Heart left ventricle (tissue), 16 donors: ENCODE results near the gene GM2A. TPM values are rescaled to one million over a fixed set of nuclear protein-coding genes. Genes with fewer than 3 reads are reported as not detected.

Experiments
- ATAC-seq, 4 donors: fragments of 200-7000 bp; cut with Tn5 transposase; one replicate each; pipeline ENCODE4 v1.9.1; 2020 to 2022; ENCODE audit warnings: moderate library complexity in 4 of 4, mild to moderate bottlenecking in 3 of 4, moderate number of reproducible peaks in 1 of 4
- DNase-seq, 5 donors: peaks; one replicate each; pipeline ENCODE4 v3.0.0-alpha.2; 2020
- H3K27ac ChIP-seq, 12 donors: fragments of 200-600 bp; sonication (generic) in 4 of 12; one replicate each; pipeline versions ENCODE4 v1.5.0 to v1.8.0; 2016 to 2022; ENCODE audit warnings: mild to moderate bottlenecking in 2 of 12
- H3K27me3 ChIP-seq, 9 donors: fragments of 200-600 bp; sonication (generic) in 2 of 9; one replicate each; pipeline versions ENCODE4 v1.5.1 to v1.8.0; 2016 to 2022; ENCODE audit warnings: mild to moderate bottlenecking in 3 of 9
- H3K36me3 ChIP-seq, 9 donors: fragments of 200-600 bp; sonication (generic) in 2 of 9; one replicate each; pipeline versions ENCODE4 v1.5.0 to v1.8.0; 2018 to 2022; ENCODE audit warnings: mild to moderate bottlenecking in 2 of 9
- H3K4me1 ChIP-seq, 12 donors: fragments of 200-600 bp; sonication (generic) in 4 of 12; one replicate each; pipeline versions ENCODE4 v1.5.0 to v1.8.0; 2016 to 2022; ENCODE audit warnings: mild to moderate bottlenecking in 3 of 12
- H3K4me3 ChIP-seq, 12 donors: fragments of 200-600 bp; sonication (generic) in 4 of 12; one replicate each; pipeline versions ENCODE4 v1.5.0 to v1.8.0; 2017 to 2022; ENCODE audit warnings: mild to moderate bottlenecking in 9 of 12, moderate library complexity in 4 of 12
- H3K9me3 ChIP-seq, 12 donors: fragments of 200-600 bp; sonication (generic) in 4 of 12; one replicate each; pipeline versions ENCODE4 v1.5.0 to v1.8.0; 2016 to 2022; ENCODE audit warnings: mild to moderate bottlenecking in 1 of 12
- POLR2A ChIP-seq, 2 donors: fragments of 450-650 bp; IDR thresholded peaks; one replicate each; pipeline ENCODE4 v1.6.1; 2017; ENCODE audit warnings: antibody characterized with exemption in 2 of 2, mild to moderate bottlenecking in 2 of 2, moderate library complexity in 2 of 2
- WGBS, 4 donors: extraction: QIAGEN DNeasy Blood & Tissue Kit in 2 of 4; methylation state at CpG; one replicate each; pipeline versions ENCODE4 v1.1.5 to v1.1.7; 2013 to 2018; 5-methylcytosine and 5-hydroxymethylcytosine counted together
- intact Hi-C, 10 donors: fragments of 100-400 bp; cut with DNase I; formaldehyde crosslinking; loops; one replicate each; pipeline versions ENCODE4 v1.11.1 to v1.14.2; 2022
- polyA plus RNA-seq, 2 donors: library from polyadenylated mRNA; stranded (reverse); fragments of 200-250 nt; gene quantifications; one replicate each; pipeline ENCODE4 v1.2.3, GENCODE V29; 2013
- total RNA-seq, 9 donors: library from RNA; depleted of rRNA in 2 of 9; stranded (reverse); fragments of >200 nt in 2 of 9; fragmentation: NEBNext Ultra II Directional in 3 of 9; extraction: Animal tissue kit (Norgen Biotek cat#: 25700) in 3 of 9; gene quantifications; one replicate each; pipeline versions ENCODE4 v1.1.0 to v1.2.4, GENCODE V29; 2016 to 2023
- TF ChIP-seq, protein P1 (sequence below), 12 donors: fragments of 200-600 bp; sonication (generic) in 4 of 12; IDR thresholded peaks; one replicate each; pipeline versions ENCODE4 v1.5.0 to v1.8.0; 2018 to 2022; ENCODE audit warnings: antibody characterized with exemption in 12 of 12, mild to moderate bottlenecking in 5 of 12
- donor health status: ischemic (EF 13 %, LVEDD 7.1; RV severe dilation, severe dysfunction).
- donor health status: healthy with polysubstance abuse.
- donor health status: DM: no; HTN: yes; CAD: no.
- donor health status: DM: no; HTN: no; CAD: no.
- donor health status: ischemic (EF 25% LVEDD 6.9; RV normal size, moderate dysfunction).
- donor health status: ischemic (EF 25% LVEDD 5.7; RV mildly dilated, moderate dysfunction).
- donor health status: healthy.
- donor health status: DM: yes; HTN: yes; CAD: no.
- donor health status: ischemic (EF 35%, LVEDD 5.7; RV mildly dilated, moderate dysfunction).
- donor health status: nonischemic (EF 11% LVEDD 7.7; RV severe dilation, severe dysfunction).
- donor health status: DM: yes; HTN: yes; CAD: no.
- donor health status: PGD.
- donor health status: ischemic (EF 29% LVEDD 5.4; RV normal size, mild dysfunction).
- donor health status: nonischemic (EF 23%, LVEDD 6.1; RV moderate dilation, normal function).

GM2A gene
- total and polyA plus RNA-seq, 11 donors = 22.8 to 71.4 (median 40.0) TPM

DNA sequence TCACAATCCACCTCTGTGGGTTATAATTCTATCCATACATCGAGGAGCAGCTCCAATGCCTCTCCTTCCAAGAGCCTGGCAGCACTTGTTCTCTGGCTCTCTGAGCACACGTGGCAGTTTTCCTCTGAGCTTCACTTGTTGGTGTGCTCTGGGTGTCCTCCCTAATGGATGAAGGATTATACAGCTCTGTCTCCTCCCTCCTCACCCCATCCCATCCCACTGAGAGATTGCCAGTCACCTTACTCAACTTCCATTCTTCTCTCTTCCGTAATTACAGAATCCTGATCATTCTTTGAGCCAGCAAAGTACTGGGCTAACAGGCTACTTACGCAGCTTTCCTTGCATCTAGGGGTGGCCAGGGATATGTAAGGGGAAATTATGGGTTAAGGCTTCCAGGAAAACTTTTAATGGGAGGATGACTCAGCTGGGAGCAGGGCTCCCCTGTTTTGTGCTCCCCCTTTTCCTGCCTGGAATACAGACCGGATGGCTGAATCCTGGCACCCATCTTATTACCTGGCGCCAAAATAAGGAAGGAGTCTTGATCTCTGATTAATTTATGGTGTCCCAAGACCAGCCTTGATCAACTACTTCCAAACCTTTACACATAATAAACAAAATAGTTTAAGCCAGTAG, 22.8 kb upstream of the GM2A start:
- peaks cover 2 to 25% (median 13%) of the 10 kb centered on the region in 12 donors for H3K4me1 ChIP-seq
- WGBS, 4 donors = 58 to 72% (median 64%) methylated on average over 6 of the region's 6 CpGs
- no peaks in the 10 kb centered on the region for H3K27me3 ChIP-seq
- peak in 1 of 4 donors; percentile 39 for ATAC-seq
- peak overlapping the region in 4 of 12 donors; percentile 1 to 44 (median 30) for H3K27ac ChIP-seq
- no peak overlapping the region for H3K4me3 ChIP-seq
- intact Hi-C loops = loop anchor here in 2 of 10 donors (5.0 to 10.0 kb wide), 2 partner anchors 58 to 225 kb away; no protein-coding TSS in a partner anchor
- DNase-seq = no peak
- H3K9me3 ChIP-seq = no peaks in the 10 kb centered on the region
- no peak for TF ChIP-seq POLR2A (IDR thresholded peaks at IDR 0.05)
- TF ChIP-seq, protein P1, sequence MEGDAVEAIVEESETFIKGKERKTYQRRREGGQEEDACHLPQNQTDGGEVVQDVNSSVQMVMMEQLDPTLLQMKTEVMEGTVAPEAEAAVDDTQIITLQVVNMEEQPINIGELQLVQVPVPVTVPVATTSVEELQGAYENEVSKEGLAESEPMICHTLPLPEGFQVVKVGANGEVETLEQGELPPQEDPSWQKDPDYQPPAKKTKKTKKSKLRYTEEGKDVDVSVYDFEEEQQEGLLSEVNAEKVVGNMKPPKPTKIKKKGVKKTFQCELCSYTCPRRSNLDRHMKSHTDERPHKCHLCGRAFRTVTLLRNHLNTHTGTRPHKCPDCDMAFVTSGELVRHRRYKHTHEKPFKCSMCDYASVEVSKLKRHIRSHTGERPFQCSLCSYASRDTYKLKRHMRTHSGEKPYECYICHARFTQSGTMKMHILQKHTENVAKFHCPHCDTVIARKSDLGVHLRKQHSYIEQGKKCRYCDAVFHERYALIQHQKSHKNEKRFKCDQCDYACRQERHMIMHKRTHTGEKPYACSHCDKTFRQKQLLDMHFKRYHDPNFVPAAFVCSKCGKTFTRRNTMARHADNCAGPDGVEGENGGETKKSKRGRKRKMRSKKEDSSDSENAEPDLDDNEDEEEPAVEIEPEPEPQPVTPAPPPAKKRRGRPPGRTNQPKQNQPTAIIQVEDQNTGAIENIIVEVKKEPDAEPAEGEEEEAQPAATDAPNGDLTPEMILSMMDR (IDR thresholded peaks at IDR 0.05) = no peak
- H3K36me3 ChIP-seq = no peaks in the 10 kb centered on the region

DNA sequence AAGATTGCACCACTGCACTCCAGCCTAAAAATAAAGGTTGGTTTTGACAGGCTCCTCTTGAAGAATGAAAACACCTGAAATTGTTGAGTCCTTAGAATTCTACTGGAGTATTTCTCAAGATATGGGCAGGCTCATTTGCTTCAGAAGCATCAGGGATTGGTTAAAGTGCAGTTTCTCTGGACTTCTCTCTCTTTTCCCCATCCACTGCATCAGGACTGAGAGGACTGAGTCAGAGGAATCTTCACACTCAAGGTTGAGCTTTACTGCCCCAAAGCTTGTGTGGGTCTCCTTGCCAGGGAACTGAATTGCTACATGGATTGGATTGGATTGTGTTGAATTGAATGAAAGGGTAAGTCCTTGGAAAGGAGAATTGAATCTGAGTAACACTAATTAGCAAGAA, 21.6 kb upstream of the GM2A start:
- intact Hi-C loops = loop anchor here in 2 of 10 donors (5.0 to 10.0 kb wide), 2 partner anchors 59 to 227 kb away; no protein-coding TSS in a partner anchor
- Histone ChIP-seq H3K27me3 (no peaks in the 10 kb centered on the region), H3K4me1 (peaks cover 2 to 30% (median 15%) of the 10 kb centered on the region in 12 donors), H3K9me3 (no peaks in the 10 kb centered on the region), H3K27ac (no peak overlapping the region), H3K36me3 (no peaks in the 10 kb centered on the region), H3K4me3 (no peak overlapping the region)
- ATAC-seq = no peak
- DNase-seq = no peak
- TF ChIP-seq POLR2A (IDR thresholded peaks at IDR 0.05) = no peak
- TF ChIP-seq, protein P1 (IDR thresholded peaks at IDR 0.05) = no peak

DNA sequence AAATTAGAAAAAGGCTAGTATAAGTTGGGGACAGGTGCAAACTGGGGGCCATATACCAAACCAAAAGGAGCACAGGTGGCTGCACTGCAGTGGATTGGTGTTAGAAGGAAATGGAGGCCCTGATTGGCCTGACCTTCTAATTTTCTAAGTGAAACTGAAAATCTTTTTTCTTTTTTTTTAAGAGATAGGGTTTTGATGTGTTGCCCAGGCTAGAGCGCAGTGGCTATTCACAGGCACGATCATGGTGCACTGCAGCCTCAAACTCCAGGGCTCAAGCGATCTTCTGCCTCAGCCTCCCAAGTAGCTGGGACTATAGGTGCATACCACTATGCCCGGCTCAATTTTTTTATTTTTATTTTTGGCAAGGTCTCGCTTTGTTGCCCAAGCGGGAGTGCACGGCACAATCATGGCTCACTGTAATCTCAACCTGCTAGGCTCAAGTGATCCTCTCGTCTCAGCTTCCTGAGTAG, 19.3 kb upstream of the GM2A start:
- intact Hi-C loops = loop anchor here in 2 of 10 donors (5.0 to 10.0 kb wide), 2 partner anchors 61 to 229 kb away; no protein-coding TSS in a partner anchor

More for the DNA sequence above, 19.3 kb upstream of the GM2A start:
- Histone ChIP-seq H3K36me3 (no peaks in the 10 kb centered on the region), H3K9me3 (no peaks in the 10 kb centered on the region), H3K27ac (peak overlapping the region in 1 of 12 donors; percentile 83), H3K4me3 (no peak overlapping the region), H3K27me3 (no peaks in the 10 kb centered on the region), H3K4me1 (peaks cover 4 to 39% (median 24%) of the 10 kb centered on the region in 12 donors)
- TF ChIP-seq, protein P1 (IDR thresholded peaks at IDR 0.05) = no peak
- TF ChIP-seq POLR2A (IDR thresholded peaks at IDR 0.05) = no peak
- ATAC-seq (no peak), DNase-seq (no peak)
- WGBS, 4 donors = 66 to 78% (median 72%) methylated on average over 8 of the region's 8 CpGs
